ENCODE measurements around the gene PHOSPHO1.
"Not testable (repeated sequence)": the region's sequence is repeated elsewhere in the genome, so short reads cannot be mapped to it uniquely, and the experiment has no call there.

The PHOSPHO1 gene, protein sequence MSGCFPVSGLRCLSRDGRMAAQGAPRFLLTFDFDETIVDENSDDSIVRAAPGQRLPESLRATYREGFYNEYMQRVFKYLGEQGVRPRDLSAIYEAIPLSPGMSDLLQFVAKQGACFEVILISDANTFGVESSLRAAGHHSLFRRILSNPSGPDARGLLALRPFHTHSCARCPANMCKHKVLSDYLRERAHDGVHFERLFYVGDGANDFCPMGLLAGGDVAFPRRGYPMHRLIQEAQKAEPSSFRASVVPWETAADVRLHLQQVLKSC

DNA sequence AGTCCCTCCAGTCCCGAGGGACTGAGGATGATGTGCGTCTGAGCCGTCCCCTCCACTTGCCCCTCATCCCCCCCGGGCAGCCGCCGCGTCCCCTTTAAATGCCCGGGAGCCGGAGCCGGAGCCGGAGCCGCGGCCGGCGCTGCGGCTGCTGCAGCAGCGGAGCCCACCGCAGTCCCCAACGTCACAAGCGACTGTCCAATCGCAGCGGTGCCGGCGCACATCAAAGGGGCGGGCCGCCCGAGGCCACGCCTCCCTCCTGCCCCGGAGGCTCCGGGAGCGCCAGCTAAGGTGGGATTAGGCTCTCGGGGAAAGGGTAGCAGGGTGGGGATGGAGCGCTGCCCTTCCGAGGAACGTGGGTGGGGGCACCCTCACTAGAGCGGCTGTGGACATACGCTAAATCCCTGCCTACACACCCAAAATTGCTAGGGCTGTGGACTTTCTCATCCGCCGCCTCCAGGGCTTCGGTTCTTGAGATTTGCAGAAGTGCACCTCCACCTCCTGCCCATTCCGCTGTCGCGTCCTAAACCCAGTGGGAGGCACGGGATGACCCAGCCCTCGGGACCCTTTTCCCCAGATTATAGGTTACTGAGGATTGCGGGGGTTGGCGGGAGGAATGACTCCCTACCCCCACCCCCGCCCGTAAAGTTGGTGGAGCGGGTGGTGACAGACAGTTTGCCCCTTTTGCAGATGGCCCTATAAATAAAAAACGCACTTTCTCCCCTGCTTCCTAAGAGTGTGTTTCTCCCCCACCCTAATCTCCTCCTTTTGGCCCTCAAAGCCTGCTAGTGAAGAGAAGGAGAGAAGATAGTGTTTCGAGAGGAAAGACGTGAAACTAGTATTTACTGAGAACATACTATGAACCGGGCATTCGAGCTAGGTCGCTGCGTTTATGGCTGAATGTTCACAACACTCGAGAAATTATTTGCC, at the start of gene PHOSPHO1:
TSS of gene PHOSPHO1 (minus strand) at position 152 of the 927 bp plus-strand sequence. CDS start 4,096 bp downstream, outside the sequence.
- no peak within 1 kb of the TSS for H3K27ac ChIP-seq
- TF ChIP-seq, protein P1, sequence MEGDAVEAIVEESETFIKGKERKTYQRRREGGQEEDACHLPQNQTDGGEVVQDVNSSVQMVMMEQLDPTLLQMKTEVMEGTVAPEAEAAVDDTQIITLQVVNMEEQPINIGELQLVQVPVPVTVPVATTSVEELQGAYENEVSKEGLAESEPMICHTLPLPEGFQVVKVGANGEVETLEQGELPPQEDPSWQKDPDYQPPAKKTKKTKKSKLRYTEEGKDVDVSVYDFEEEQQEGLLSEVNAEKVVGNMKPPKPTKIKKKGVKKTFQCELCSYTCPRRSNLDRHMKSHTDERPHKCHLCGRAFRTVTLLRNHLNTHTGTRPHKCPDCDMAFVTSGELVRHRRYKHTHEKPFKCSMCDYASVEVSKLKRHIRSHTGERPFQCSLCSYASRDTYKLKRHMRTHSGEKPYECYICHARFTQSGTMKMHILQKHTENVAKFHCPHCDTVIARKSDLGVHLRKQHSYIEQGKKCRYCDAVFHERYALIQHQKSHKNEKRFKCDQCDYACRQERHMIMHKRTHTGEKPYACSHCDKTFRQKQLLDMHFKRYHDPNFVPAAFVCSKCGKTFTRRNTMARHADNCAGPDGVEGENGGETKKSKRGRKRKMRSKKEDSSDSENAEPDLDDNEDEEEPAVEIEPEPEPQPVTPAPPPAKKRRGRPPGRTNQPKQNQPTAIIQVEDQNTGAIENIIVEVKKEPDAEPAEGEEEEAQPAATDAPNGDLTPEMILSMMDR (IDR thresholded peaks at IDR 0.05) = no peak
- TF ChIP-seq ZFX (IDR thresholded peaks at IDR 0.05; ENCODE audit: borderline replicate concordance) = no peak

DNA sequence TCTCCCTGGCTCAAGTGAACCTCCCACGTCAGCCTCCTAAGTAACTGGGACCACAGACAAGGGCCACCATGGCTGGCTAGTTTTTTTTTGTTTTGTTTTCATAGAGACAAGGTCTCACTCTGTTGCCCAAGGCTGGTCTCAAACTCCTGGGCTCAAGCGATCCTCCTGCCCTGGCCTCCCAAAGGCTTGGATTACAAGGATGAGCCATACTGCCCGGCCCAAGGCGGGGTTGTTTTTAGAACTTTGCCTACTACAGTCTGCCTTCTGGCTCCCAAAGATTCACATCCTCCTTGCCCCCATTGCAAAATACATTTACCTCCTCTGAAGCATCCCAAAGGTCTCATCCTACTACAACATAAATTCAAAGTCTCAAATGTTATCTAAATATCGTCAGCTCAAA, 49.5 kb upstream of the PHOSPHO1 start:
- no peak overlapping the region for H3K27ac ChIP-seq
- TF ChIP-seq ZFX (IDR thresholded peaks at IDR 0.05; ENCODE audit: borderline replicate concordance) = no peak
- TF ChIP-seq, protein P1 (IDR thresholded peaks at IDR 0.05) = no peak

DNA sequence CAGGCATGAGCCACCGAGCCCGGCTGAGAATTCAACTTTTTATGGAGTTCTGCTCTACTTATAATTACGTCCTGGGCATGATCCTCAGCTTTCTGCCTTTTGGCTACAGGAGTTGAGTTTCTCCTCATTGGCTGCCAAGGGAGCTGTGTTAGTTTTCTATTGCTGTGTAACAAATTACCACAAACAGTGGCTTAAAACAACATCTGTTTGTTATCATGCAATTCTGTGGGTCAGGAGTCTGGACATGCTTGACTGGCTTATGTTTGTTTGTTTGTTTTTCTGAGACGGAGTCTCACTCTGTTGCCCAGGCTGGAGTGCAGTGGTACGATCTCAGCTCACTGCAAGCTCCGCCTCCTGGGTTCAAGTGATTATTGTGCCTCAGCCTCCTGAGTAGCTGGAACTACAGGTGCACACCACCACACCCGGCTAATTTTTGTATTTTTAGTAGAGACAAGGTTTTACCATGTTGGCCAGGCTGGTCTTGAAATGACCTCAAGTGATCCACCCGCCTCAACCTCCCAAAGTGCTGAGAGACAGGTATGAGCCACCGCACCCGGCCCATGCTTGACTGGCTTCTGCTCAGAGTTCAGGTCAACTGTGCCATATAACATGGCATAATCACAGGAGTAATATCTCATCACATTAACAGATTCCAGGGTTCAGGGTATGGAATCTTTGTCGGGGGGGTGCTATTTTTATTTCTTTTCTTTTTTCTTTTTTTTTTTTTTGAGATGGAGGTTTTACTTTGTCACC, 48.9 kb upstream of the PHOSPHO1 start:
- not testable (repeated sequence) for H3K27ac ChIP-seq

DNA sequence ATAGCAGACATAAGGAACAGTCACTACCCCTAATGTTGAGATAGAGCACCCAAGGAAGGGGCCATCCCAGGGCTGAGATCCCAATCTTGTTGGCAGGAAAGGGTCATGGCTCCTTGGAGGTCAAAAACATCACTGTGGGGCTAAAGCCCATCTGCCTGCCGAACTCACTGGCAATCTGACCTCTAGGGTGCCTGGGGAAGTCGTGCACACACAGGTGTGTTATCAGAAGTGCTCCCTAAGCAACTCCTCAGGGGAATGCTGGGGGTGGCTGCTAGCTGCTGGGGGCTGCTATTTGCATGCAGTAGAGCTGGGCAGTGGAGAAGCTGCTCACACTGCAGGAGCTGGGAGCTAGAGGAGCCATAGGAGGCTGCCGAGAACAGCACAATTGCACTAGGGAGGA, 47.5 kb upstream of the PHOSPHO1 start:
- TF ChIP-seq ZFX (IDR thresholded peaks at IDR 0.05; ENCODE audit: borderline replicate concordance) = no peak
- TF ChIP-seq, protein P1 (IDR thresholded peaks at IDR 0.05) = no peak

DNA sequence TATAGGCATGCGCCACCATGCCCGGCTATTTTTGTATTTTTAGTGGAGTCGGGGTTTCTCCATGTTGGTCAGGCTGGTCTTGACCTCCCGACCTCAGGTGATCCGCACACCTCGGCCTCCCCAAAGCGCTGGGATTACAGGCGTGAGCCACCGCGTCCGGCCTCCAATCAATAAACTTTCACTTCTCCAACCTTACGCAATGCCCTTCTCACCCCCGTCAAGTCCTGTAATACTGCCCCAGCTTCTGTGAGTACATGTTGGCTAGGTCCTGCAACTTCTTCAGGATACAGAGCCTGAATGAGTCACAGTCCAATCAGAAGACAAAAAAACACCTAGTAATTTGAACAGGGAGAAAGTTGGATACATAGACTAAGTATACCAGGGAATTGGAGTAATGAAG, 47.1 kb upstream of the PHOSPHO1 start:
- TF ChIP-seq, protein P1 (IDR thresholded peaks at IDR 0.05) = no peak
- TF ChIP-seq ZFX (IDR thresholded peaks at IDR 0.05; ENCODE audit: borderline replicate concordance) = no peak
- H3K27ac ChIP-seq = no peak overlapping the region

More for the DNA sequence above, 47.5 kb upstream of the PHOSPHO1 start:
- H3K27ac ChIP-seq = no peak overlapping the region

DNA sequence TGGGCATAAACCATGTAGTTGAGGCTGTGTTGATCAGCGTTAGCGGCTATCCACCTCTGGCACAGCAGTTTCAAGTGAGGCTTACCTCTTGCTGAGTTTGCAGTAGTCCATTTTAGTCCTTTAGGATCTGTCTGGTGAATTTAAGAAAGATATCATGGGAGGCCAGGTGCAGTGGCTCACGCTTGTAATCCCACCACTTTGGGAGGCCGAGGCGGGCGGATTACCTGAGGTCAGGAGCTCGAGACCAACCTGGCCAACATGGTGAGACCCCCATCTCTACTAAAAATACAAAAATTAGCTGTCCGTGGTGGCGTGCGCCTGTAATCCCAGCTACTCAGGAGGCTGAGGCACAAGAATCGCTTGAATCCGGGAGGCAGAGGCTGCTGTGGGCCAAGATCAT, 45.4 kb upstream of the PHOSPHO1 start:
- not testable (repeated sequence) for H3K27ac ChIP-seq

DNA sequence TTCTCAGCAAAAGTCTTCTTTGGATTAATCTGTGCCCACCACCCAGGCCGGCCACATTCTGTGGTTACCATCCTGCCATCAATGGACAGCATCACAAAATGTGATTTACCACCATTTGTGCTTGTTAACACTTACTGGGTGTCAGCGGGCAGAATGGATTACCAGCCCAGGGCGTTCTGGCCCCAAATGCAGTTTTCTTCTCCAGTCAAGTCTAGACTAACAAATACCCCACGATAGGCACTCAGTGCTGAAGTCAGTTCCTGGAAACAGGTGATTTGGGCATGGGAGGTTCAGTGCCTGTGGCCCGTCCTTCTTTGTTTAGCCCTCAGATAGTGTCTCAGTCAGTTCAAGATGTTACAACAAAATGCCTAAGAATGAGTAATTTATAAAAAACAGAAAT, 38.8 kb upstream of the PHOSPHO1 start:
- H3K27ac ChIP-seq = no peak overlapping the region
- no peak for TF ChIP-seq ZFX (IDR thresholded peaks at IDR 0.05; ENCODE audit: borderline replicate concordance)
- TF ChIP-seq, protein P1 (IDR thresholded peaks at IDR 0.05) = no peak

DNA sequence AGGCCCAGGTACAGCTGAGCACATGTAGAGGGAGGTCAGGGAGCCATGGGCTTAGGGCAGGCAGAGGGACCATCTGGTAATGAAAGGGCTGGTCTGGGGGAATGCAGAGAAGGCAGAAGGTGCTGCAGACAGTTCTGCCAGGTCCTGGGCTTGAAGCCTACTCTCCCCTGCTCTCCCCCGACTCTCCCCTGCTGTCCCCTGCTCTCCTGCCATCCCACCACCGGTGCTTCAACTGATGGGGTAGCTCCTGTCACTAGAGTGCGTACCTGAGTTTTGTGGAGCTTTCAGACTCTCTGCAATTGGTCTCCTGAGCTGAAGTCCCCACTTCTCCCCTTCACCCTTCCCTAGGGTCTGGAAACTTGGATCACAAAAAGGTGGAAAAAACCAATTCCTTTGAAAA, 37.3 kb upstream of the PHOSPHO1 start:
- TF ChIP-seq, protein P1 (IDR thresholded peaks at IDR 0.05) = no peak
- no peak for TF ChIP-seq ZFX (IDR thresholded peaks at IDR 0.05; ENCODE audit: borderline replicate concordance)
- H3K27ac ChIP-seq = no peak overlapping the region
